Lower leg skin (tissue), 3 donors: Measurements from ENCODE around the gene ERFE.
"Not testable (repeated sequence)": the region's sequence is repeated elsewhere in the genome, so short reads cannot be mapped to it uniquely, and the experiment has no call there.

Experiments
- CTCF ChIP-seq, 3 donors: fragments of 450-650 bp; IDR thresholded peaks; one replicate each; pipeline ENCODE4 v1.5.1; 2016; ENCODE audit warnings: antibody characterized with exemption in 3 of 3, mild to moderate bottlenecking in 3 of 3, moderate library complexity in 2 of 3
- POLR2A ChIP-seq, 2 donors: fragments of 450-650 bp; IDR thresholded peaks; one replicate each; pipeline ENCODE4 v1.6.1; 2016 to 2017; ENCODE audit warnings: antibody characterized with exemption in 2 of 2, mild to moderate bottlenecking in 1 of 2, moderate library complexity in 1 of 2

- TF ChIP-seq CTCF, POLR2A (IDR thresholded peaks at IDR 0.05): not testable (repeated sequence)
Measured at GRCh38 chr2:238171072-238171431, 12.3 kb downstream of the ERFE start.
